ENCODE results near the gene RFNG.

The RFNG gene

DNA sequence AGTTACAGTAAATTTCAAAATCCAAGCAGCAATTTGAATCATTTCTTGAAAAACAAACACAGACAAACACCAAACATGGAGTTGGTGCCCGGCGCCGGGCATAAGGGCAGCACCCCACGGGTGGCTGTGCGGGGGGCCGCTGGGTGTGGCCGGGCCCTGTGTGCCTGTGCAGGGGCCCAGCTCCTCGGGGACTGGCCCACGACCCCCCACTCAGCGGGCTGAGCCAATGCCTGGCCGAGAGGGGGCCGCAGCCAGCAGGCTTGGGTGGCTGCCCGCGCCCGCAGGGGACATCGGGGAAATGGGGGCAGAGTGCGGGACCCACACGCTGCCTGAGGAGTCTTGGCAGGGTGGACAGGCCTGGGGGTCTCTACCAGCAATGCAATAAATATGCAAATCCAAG is 26.8 kb upstream of the RFNG start:
- POLR2A ChIA-PET, result no interaction called here
- CTCF ChIA-PET, result no interaction called here
- no peak for DNase-seq (ENCODE audit: low read depth, low spot score)
- TF ChIP-seq, protein P1, sequence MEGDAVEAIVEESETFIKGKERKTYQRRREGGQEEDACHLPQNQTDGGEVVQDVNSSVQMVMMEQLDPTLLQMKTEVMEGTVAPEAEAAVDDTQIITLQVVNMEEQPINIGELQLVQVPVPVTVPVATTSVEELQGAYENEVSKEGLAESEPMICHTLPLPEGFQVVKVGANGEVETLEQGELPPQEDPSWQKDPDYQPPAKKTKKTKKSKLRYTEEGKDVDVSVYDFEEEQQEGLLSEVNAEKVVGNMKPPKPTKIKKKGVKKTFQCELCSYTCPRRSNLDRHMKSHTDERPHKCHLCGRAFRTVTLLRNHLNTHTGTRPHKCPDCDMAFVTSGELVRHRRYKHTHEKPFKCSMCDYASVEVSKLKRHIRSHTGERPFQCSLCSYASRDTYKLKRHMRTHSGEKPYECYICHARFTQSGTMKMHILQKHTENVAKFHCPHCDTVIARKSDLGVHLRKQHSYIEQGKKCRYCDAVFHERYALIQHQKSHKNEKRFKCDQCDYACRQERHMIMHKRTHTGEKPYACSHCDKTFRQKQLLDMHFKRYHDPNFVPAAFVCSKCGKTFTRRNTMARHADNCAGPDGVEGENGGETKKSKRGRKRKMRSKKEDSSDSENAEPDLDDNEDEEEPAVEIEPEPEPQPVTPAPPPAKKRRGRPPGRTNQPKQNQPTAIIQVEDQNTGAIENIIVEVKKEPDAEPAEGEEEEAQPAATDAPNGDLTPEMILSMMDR (IDR thresholded peaks at IDR 0.05; ENCODE audit: insufficient read depth, low read length, missing control alignments), result no peak
- no peak overlapping the region for H3K4me3 ChIP-seq (ENCODE audit: low read depth, low read length)

DNA sequence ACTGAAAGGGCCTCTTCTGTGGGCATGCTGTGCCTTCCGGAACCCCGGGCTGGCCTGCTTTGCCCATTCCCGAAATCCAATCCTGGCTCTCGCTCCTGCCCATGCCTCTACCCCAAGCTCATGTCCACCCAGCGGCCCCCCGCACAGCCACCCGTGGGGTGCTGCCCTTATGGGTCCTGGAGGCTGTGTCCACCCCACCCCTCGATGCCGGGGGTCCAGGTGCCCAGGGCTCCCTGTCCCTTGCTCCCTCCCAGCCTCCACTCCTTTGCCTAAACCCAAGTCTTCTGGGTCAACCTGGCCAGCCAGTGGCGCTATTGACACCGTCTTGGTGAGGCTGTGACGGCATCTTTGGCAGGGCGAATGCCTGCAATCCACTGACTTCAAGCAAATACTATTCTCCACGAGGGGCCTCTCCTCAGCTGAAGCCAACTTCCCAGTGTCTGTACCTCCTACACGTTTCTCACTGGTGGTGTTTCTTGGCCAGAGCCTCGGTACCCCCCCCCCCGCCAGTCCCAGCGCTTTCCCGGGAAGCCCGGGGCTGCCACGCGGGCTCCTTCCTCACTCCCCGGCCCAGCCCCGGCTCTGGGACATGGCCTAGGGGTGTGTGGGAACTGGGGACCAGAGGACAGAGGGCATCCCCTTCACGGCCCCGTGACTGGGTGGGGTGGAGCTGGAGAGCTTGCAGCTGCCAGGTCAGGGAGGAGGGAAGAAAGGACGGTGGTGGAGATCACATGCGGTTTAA is 26.2 kb upstream of the RFNG start:
- no peak for DNase-seq (ENCODE audit: low read depth, low spot score)
- H3K4me3 ChIP-seq (ENCODE audit: low read depth, low read length), result no peak overlapping the region
- ChIA-PET POLR2A (interaction anchor here (0.7 kb wide), 1 partner anchor 18 kb away, joined by 3 read pairs; no protein-coding TSS in a partner anchor), CTCF (no interaction called here)
- TF ChIP-seq, protein P1 (IDR thresholded peaks at IDR 0.05; ENCODE audit: insufficient read depth, low read length, missing control alignments), result no peak

DNA sequence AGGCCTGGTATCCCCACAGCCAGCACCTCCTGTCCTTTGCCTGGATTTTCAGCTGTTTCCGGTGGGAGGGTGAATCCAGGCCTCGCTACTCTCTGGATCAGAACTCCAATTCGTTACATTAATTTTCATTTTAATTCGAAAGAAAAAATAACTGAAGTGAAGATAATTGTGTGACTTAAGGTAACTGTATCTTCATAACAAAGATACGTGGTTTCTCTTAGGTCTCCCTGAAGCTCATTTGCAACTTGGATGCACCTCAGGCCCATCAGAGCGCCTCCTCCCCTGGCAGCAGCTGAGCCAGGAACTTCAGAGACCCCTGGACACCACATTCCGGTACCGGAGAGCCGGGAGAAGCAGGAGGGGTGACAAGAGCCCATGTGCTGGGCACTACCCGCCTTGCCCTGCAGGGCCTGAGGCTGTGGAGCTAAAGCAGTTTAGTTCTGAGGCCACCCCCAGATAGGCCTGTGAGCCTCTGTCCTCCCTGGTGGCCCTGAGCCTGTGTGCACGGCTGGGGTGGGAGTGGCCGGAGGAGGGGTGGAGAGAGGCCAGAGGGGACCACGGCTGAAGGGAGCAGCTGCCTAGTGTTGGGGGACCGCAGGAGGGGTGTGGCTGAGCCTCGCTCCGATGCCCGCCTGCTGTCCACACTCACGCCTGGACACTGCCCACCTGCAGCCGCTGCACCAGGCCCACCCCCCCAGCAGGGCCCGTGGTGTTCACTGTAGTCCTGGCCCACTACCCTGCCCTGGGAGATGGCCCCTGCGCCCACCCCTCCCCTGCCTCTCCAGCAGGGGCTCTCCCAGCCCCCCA is 25.4 kb upstream of the RFNG start:
- TF ChIP-seq, protein P1 (IDR thresholded peaks at IDR 0.05; ENCODE audit: insufficient read depth, low read length, missing control alignments), result no peak
- ChIA-PET POLR2A (interaction anchor here (0.7 kb wide), 1 partner anchor 17 kb away, joined by 3 read pairs; no protein-coding TSS in a partner anchor), CTCF (interaction anchor here (0.8 kb wide), 1 partner anchor 47 kb away, joined by 4 read pairs; no protein-coding TSS in a partner anchor)
- no peak for DNase-seq (ENCODE audit: low read depth, low spot score)
- H3K4me3 ChIP-seq (ENCODE audit: low read depth, low read length), result no peak overlapping the region

DNA sequence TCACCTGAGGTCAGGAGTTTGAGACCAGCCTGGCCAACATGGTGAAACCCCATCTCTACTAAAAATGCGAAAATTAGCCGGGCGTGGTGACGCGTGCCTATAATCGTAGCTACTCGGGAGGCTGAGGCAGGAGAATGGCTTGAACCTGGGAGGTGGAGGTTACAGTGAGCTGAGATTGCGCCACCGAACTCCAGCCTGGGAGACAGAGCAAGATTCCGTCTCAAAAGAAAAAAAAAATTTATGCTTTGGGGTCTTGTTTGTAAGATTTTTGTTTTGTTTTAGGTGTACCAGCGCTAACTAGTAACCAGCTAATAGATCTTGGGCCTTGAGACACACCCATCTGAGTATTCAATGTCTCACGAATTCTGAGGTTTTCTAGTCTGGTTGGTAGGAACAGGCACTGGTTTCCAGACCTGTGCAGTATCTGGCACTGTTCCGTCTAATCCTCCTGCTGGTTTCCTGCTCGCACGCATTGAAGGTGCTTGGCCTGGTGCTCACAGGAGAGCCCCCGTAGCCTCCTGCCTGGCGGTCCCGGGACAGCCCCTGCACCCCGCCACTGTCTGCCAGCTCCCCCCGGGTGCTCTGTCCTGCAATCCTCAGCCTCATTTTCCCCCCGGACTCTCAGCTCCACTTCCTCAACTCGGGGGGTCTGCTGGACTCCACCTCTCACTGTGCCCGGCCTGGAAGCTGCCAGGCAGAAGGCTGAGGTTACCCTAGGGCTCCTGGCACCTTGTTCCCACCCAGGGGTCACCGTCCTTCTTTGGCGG is 24.6 kb upstream of the RFNG start:
- POLR2A ChIA-PET, result no interaction called here
- H3K4me3 ChIP-seq (ENCODE audit: low read depth, low read length), result no peak overlapping the region
- DNase-seq (ENCODE audit: low read depth, low spot score), result no peak
- TF ChIP-seq, protein P1 (IDR thresholded peaks at IDR 0.05; ENCODE audit: insufficient read depth, low read length, missing control alignments), result no peak
- CTCF ChIA-PET, result interaction anchor here (0.8 to 1.1 kb wide), 2 partner anchors 10 to 46 kb away, joined by 3 to 4 read pairs; no protein-coding TSS in a partner anchor

DNA sequence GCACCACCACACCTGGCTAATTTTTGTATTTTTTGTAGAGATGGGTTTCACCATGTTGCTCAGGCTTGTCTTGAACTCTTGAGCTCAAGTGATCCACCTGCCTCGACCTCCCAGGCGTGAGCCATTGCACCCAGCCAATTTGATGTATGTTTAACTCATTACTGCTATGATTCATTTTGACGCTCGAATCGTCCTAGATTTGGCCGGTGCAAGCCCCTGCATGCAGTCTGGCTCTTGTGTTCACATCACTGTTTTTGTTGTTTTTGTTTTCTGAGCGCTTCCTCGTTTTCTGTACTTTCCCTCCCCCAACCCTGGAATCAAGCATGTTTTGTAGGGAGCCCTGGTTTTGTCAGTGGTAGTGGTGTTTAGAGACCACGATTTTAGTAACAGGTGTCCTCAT is 21.8 kb upstream of the RFNG start:
- H3K4me3 ChIP-seq (ENCODE audit: low read depth, low read length), result no peak overlapping the region
- TF ChIP-seq, protein P1 (IDR thresholded peaks at IDR 0.05; ENCODE audit: insufficient read depth, low read length, missing control alignments), result no peak
- DNase-seq (ENCODE audit: low read depth, low spot score), result no peak
- ChIA-PET CTCF (interaction anchor here (1.3 kb wide), 1 partner anchor 43 kb away, joined by 3 read pairs; no protein-coding TSS in a partner anchor), POLR2A (interaction anchor here (1.4 kb wide), 1 partner anchor 12 kb away, joined by 3 read pairs; no protein-coding TSS in a partner anchor)
